Left lung (tissue), 10 donors: Measurements from ENCODE around the gene AHNAK2. TPM values are rescaled to one million over a fixed set of nuclear protein-coding genes. Genes with fewer than 3 reads are reported as not detected.
A peak's percentile ranks its signal among the peaks of the same experiment; 100 is the strongest.
"Not testable (repeated sequence)": the region's sequence is repeated elsewhere in the genome, so short reads cannot be mapped to it uniquely, and the experiment has no call there.

Source experiments
- ATAC-seq: fragments of 200-7000 bp; cut with Tn5 transposase; one replicate; pipeline ENCODE4 v1.9.1; 2020; ENCODE audit warnings: moderate library complexity
- DNase-seq, 4 donors: peaks; one replicate each; pipeline ENCODE4 v3.0.0-alpha.2; 2013 to 2020
- H3K27ac ChIP-seq, 2 donors: fragments of 200-600 bp; sonication (generic) in 1 of 2; one replicate each; pipeline versions ENCODE4 v1.5.0 to v1.8.0; 2020 to 2021
- H3K27me3 ChIP-seq, 2 donors: fragments of 200-600 bp; sonication (generic) in 1 of 2; one replicate each; pipeline versions ENCODE4 v1.5.0 to v1.8.0; 2020 to 2021
- H3K36me3 ChIP-seq, 2 donors: fragments of 200-600 bp; sonication (generic) in 1 of 2; one replicate each; pipeline versions ENCODE4 v1.5.0 to v1.8.0; 2020 to 2021
- H3K4me1 ChIP-seq, 2 donors: fragments of 200-600 bp; one replicate each; pipeline ENCODE4 v1.8.0; 2021
- H3K4me3 ChIP-seq, 2 donors: fragments of 200-600 bp; sonication (generic) in 1 of 2; one replicate each; pipeline versions ENCODE4 v1.5.0 to v1.8.0; 2020 to 2021; ENCODE audit warnings: mild to moderate bottlenecking in 1 of 2
- H3K9me3 ChIP-seq, 2 donors: fragments of 200-600 bp; sonication (generic) in 1 of 2; one replicate each; pipeline versions ENCODE4 v1.5.0 to v1.8.0; 2020 to 2021
- CTCF ChIP-seq, 2 donors: fragments of 200-600 bp; sonication (generic) in 1 of 2; IDR thresholded peaks; one replicate each; pipeline versions ENCODE4 v1.5.0 to v1.8.0; 2021; ENCODE audit warnings: antibody characterized with exemption in 2 of 2
- intact Hi-C, 2 donors: fragments of 100-400 bp; cut with DNase I; formaldehyde crosslinking; loops; one replicate each; pipeline versions ENCODE4 v1.11.2 to v1.14.2; 2022
- polyA plus RNA-seq, 6 donors: library from polyadenylated mRNA; unstranded; fragments of 120-200 nt; gene quantifications; one replicate each; pipeline ENCODE4 v1.2.1, GENCODE V29; 2013; ENCODE audit not compliant: insufficient read length in 6 of 6
- total RNA-seq, 2 donors: library from RNA; stranded (reverse); fragmentation: NEBNext Ultra II Directional; extraction: Animal tissue kit (Norgen Biotek cat#: 25700); gene quantifications; one replicate each; pipeline ENCODE4 v1.2.1, GENCODE V29; 2021
- donor health status: DM: no; HTN: yes; CAD: no.
- donor health status: DM: no; HTN: no; CAD: no.

AHNAK2 gene
- total and polyA plus RNA-seq, 8 donors = 1.4 to 22.3 (median 2.5) TPM

GRCh38 chr14:104925214-104925854 is 52.8 kb downstream of the AHNAK2 start:
- ATAC-seq = no peak
- no peak for TF ChIP-seq CTCF (IDR thresholded peaks at IDR 0.05)
- intact Hi-C loops = no loop called here

GRCh38 chr14:104924421-104925213 is 53.6 kb downstream of the AHNAK2 start, which contains the start of gene PLD4:
Gene PLD4 (plus strand): TSS chr14:104924879. CDS start chr14:104927141, 2,262 bp downstream.
- intact Hi-C loops = no loop called here
- H3K4me3 ChIP-seq = no peak within 1 kb of the TSS
- TF ChIP-seq CTCF (IDR thresholded peaks at IDR 0.05) = no peak
- ATAC-seq (no peak), DNase-seq (peak in 1 of 4 donors; percentile 25)
- H3K9me3 ChIP-seq = peaks cover 0 to 8% of the 10 kb centered on the region in 2 donors
- H3K4me1 ChIP-seq = peaks cover 0 to 8% of the 10 kb centered on the region in 2 donors
- H3K36me3 ChIP-seq = no peaks in the 10 kb centered on the region
- H3K27me3 ChIP-seq = peaks cover 0 to 24% of the 10 kb centered on the region in 2 donors
- no peak within 1 kb of the TSS for H3K27ac ChIP-seq

More at GRCh38 chr14:104925214-104925854, 52.8 kb downstream of the AHNAK2 start:
- peaks cover 0 to 8% of the 10 kb centered on the region in 2 donors for H3K9me3 ChIP-seq
- peaks cover 0 to 24% of the 10 kb centered on the region in 2 donors for H3K27me3 ChIP-seq
- H3K36me3 ChIP-seq = no peaks in the 10 kb centered on the region
- peaks cover 0 to 8% of the 10 kb centered on the region in 2 donors for H3K4me1 ChIP-seq
- H3K27ac ChIP-seq = no peak overlapping the region
- no peak overlapping the region for H3K4me3 ChIP-seq
- DNase-seq = peak in 1 of 4 donors; percentile 27

- H3K9me3 ChIP-seq = peaks cover 0 to 8% of the 10 kb centered on the region in 2 donors
- TF ChIP-seq CTCF (IDR thresholded peaks at IDR 0.05) = no peak
- peaks cover 0 to 8% of the 10 kb centered on the region in 2 donors for H3K4me1 ChIP-seq
- H3K4me3 ChIP-seq = no peak overlapping the region
- H3K27me3 ChIP-seq = peaks cover 0 to 24% of the 10 kb centered on the region in 2 donors
- H3K36me3 ChIP-seq = no peaks in the 10 kb centered on the region
- no peak for DNase-seq
- intact Hi-C loops = no loop called here
- no peak for ATAC-seq
- H3K27ac ChIP-seq = no peak overlapping the region
Observed at GRCh38 chr14:104923640-104924420, 54.3 kb downstream of the AHNAK2 start.

GRCh38 chr14:104919993-104920315 is 58.2 kb downstream of the AHNAK2 start:
- Histone ChIP-seq H3K27ac (no peak overlapping the region), H3K4me1 (peaks cover 0 to 2% of the 10 kb centered on the region in 2 donors), H3K9me3 (peaks cover 0 to 8% of the 10 kb centered on the region in 2 donors), H3K36me3 (no peaks in the 10 kb centered on the region), H3K4me3 (no peak overlapping the region), H3K27me3 (no peaks in the 10 kb centered on the region)
- ATAC-seq (no peak), DNase-seq (no peak)
- intact Hi-C loops = no loop called here
- TF ChIP-seq CTCF (IDR thresholded peaks at IDR 0.05) = no peak

GRCh38 chr14:104919152-104919992 is 58.8 kb downstream of the AHNAK2 start:
- DNase-seq, ATAC-seq, intact Hi-C loops, H3K9me3 ChIP-seq, H3K4me1 ChIP-seq, H3K27ac ChIP-seq, H3K36me3 ChIP-seq, H3K4me3 ChIP-seq, H3K27me3 ChIP-seq: not testable (repeated sequence)
